Activated naive CD4-positive, alpha-beta T cell (primary cell): ENCODE data around the gene TRA2B.

Source experiments
- DNase-seq, 4 experiments: peaks; one replicate each; lab custom pipeline; 2025; lab: John Stamatoyannopoulos, UW

Gene TRA2B

DNA sequence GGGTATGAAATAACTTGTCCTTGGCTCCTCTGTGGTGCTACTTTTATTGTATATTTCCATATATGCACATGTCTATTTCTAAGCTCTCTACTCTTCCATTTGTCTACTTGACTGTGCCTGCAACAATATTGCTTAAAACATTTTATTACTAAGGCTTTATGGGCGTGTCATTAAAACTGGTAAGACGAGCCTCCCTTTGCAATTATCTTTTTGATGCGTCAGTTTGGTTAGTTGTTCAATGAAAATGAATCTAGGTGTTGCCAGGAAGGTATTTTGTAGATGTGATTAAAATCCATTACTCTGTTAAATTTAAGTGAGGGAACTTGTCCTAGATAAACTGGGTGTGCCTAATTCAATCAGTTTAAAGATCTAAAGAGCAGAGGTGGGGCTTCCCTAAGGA, 12.9 kb upstream of the TRA2B start:
- DNase-seq = no peak

- no peak for DNase-seq
Observed at GRCh38 chr3:185949515-185949914, 11.7 kb upstream of the TRA2B start.

DNA sequence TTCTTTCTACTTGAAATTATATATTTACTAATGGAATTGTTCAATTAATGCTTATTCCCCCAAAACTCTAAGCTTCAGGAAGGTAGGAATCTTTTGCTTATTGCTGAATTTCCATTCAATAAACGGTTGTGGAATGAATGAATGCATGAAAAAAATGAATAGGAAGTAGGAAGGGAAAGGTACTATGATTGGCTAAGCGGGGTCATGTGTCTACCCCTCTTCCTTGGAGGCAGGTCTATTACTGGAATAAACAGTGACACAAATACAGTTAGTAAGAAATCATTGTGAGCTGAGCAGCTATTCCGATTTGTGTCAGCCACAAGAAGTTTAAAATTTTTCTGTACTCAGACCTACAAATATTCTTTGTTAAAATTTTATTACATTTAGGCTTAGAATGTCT, 10.5 kb upstream of the TRA2B start:
- no peak for DNase-seq

- DNase-seq = no peak
Observed at GRCh38 chr3:185943760-185944106, 5.9 kb upstream of the TRA2B start.

DNA sequence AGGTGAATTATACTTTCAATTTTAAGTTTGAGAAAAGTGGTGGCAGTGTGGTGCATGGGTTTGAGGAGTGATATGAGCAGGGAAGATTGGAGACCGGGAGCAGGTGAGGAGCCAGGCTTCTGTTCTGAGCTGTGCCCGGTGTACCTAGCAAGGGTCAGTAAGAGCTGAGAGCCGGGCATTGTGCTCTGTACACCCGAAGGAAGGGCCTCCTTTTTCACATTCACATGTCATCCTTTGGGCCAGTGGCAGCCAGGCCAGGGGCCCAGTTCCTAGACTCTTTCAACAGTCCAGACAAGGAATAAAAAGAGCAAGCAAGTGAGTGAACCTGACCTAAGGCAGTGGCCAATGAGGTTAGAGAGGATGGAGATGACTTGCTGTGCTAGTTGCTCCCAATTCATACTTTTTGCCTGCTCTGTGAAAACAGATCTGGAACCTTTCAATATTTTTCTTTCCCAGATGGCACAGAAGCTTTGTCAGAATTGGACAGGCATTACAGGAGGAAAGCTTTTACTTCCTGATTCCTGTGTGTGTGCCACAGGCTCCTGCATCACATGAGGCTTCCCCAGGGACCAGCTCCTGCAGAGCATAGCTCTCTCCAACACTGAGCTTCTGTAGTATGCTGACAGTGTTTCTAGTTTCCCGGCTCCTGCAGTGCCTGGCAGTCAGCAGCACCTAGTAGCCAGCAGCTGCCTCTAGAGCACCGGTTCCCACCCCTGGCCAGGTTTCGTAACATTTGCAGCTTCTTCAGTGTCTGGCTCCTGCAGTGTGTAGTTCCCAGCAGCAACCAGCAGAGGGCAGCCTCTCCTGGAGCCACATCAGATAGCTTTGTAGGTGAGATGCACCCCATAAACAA, 5.3 kb upstream of the TRA2B start:
- DNase-seq = peak; percentile 63 to 77 (median 72)

DNA sequence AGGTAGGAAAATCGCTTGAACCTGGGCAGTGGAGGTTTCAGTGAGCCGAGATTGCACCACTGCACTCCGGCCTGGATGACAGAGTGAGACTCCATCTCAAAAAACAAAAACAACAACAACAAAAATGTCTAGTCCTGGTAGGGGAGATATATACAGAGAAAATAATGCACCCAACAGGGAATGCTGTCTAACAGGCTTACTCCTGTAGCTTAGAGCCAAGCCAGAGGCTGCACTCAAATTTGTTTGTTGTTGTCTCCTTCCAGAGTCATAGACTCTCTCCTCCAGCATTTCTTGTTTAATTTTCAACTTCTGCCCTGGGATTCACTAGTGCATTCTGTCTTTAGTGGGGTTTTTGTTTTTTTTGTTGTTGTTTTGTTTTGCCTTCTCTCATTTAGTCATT, 4.6 kb upstream of the TRA2B start:
- DNase-seq = no peak

DNA sequence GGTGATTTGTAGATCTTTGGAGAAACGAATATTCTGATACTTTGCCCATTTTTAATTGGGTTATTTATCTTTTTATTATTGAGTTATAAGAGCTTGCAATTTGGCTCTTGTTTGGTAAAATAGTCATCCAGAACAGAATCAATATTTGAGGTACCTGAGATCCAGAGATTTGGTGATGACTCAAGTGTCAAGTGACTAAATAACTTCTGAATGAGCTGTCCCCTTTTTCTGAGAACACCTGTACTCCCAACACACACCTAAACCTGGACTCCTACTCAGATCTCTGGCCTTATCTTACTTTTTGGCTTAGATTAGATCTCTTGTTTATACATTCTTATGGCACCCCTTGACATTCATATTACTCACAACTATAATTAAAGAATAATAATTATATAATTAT, 3.1 kb upstream of the TRA2B start:
- DNase-seq = no peak

- DNase-seq = no peak
Observed at GRCh38 chr3:185939721-185940120, 1.9 kb upstream of the TRA2B start.

GRCh38 chr3:185936814-185937688, 763 bp downstream of the TRA2B start:
- DNase-seq = peak; percentile 68 to 82 (median 74)

DNA sequence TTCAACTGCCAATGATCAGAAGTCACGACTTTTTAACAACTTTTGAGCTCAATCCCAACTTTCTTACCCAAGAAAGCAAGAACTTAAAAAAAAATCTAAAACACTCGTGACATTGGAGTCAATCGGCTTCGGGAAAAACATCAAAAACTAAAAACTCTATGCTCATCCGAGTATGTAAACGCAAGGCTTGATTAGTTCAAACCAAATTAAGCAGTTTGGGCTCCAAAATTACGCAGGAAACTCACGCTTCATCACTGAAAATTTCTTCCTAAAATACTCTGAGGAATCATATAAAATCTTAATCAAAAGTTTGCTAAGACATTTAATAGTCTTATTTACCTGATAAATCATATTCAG, 1.6 kb downstream of the TRA2B start:
- no peak for DNase-seq

DNA sequence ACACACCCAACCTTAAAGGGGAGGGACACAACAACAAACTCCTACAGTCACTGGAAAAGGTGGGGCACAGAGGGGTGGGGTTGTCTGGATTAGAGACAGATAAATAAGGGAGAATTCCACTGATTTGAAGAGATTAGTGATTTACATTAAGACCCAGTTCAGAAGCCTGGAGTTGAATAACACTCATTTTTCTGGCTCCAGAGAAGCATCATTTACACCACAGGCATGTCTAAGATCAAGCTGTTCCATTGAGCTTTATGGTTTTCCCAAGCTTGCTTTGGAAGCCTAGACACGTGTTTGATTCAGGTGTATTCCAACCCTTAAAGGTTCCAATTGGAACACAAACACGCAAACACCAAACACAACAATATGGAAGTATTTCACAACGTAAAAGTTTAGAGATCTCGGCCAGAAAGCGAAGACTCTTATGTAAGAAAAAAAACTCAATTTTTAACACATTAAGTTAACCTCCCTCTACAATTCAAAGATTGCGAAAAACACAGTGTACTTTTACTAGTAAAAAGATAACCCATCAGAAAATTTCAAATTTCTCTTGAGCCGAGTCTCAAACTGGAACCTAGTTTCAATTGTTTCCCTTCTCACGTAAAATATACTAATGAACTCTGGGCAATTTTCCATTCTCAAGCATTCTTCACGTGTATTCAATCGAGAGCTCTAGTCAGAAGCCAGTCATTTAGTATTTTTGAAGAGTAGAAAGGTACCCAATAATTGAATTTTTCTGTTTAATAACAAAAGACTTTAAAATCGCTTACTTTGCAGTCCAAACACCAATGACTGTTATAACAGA, 2.1 kb downstream of the TRA2B start:
- no peak for DNase-seq

GRCh38 chr3:185934767-185935464, 2.9 kb downstream of the TRA2B start:
- DNase-seq = no peak

DNA sequence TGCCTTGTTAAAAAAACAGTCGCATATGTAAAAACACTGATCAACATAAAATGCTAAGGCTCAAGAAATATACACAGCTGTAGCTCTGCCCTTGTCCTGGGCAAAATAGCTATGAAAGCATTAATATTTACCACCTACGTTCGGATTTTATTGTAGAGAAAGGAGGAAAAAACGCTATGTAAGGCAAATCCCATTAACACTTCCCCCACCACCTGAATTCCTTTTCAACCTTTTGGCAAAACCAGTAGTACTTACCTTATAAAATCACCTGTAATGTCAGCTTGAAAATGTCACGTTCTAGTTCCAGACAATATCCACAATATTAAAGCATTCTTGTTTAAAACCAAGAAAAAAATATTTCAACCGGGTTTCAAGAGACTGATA, 3.6 kb downstream of the TRA2B start:
- DNase-seq = no peak

DNA sequence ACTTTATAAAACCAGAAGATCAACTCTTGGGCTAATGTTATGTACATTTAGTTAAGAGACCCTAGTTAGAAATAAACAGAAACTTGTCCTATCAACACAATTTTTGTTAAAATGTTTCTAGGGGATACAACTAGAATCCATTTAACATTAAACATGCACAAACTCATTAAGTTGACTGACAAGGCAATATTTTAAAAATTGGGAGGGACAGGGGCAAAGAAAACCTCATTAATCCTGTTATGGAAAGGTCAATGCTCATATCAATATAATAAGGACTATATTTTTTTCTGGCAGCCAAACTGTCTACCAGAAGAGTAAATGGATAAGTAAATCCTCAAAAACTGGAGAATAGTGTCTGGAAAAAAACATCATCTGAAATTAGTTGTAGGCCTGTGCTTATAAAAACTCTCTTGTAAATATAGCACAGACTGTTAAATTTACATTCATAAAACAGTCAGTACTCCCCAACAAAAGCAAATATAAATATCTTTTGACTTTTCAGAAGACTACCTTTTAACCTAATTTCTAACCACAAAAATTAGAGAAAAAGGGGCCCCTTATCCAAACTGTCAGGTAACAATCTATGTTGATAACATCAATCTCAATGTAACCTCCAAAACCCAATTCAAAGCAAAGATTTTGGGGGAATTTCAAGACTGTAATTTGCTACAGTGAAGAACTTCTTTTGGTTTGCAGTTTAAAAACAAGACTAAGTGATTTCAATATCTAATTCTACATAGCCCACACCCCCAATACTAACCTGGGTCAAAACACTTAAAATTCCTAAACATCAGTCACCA, 4.2 kb downstream of the TRA2B start:
- no peak for DNase-seq

DNA sequence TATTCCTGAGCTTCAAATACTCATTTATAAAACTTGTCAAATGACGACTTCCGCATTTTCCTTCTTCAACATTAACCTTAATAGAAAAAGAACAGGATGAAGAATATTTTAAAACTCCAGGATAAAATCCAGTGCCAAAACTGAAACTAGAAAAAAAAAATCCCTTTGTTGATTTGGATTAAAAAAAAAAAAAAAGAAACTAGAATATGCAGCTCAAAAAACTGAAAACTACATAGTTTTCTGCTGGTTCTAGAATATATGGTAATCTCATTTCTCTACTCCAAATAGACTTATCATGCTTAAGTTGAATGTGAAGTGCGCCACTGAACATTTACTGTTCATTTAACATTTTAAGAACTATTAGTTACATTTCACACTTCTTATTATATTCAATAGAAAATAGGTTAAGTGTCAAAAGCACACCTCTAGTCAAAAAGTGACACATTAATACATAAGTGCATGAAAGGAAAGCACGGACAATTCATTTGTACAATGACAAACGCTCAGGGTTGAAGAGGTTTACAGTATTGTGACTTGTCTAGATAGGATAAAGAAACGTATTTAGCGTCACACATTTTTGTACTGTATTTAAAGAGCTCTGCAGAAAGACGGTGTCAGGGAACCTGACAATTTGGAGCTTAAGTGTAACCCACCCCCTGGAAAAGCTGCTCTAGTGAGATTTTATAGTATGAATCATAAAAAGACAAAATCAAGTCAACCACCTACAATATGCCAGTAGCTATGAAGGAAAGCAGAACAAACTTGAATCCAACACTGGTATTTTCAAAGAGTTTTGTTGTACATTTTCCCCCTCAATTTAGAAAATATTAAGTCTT, 5.8 kb downstream of the TRA2B start:
- no peak for DNase-seq

DNA sequence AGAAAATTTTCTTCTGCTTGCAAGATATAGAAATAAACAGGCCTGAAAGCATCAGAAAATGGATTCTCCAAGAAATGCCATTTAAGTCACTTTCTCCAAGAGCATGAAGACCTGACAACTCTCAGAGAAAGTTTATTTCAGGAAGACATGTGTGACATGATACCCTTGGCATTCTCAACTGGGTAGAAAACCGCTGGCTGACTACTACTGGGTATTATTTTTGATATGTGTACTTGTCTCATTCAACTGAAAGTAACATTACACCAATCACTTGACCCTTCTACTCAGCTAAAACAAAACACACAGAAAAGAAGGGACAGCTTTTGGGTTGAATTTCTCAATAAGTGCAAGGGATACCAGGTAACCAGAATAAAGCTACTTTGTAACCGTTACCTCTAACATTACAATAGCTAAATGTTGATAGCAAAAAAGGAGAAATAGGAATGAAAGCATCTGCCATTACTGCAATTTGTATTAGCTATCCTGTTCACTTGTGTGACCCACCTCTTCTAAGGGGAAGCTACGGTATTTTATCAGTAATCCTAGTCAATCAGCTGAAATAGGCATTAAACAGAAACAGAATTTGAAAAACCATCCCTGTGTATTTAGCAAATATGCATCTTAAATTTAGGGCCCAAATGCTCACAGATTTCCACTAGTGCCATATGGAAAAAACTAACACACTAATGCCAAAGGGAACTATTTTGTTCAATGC, 7.3 kb downstream of the TRA2B start:
- no peak for DNase-seq

DNA sequence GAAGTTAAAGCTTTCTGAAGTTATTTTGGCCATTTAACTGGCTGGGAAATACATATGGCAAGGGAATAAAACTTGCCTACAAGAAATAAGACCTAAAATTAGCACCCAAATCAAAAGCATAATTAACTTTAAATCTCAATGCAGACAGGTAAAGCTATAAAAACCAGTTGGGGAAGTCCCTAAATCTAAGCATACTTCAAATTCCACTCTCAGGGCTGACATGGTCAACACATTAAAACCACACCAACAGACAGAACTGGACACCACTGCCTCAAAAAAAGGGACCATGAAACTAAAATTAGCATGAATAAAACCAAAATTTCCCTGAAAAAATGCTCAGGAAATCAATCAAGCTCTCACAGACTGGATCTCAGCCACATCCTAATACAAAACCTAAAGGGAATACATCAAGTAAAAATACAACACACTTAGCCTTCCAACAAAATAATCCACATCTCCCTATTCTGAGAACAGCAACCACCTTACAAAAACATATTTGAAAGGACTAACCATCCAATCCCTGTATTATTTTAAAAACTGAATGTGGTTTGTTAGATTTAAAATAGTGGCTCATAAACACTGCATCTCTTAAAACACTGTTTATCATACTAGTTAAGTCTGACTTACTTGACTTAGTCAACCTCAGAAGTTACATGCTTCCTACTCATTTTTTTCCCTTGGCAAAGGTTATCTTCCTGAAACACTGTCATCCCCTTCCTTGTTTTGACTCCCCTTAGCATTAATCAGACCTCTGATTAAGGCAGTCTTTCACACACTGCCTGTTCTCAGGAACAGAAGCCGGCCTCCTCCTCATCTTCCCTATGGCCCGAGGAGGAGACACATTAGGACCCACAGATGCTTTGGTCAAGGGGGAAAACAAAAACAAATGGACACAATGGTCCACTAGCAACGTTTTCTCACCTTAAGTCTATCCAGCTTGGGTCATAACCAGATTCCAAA, 8.3 kb downstream of the TRA2B start:
- no peak for DNase-seq

DNA sequence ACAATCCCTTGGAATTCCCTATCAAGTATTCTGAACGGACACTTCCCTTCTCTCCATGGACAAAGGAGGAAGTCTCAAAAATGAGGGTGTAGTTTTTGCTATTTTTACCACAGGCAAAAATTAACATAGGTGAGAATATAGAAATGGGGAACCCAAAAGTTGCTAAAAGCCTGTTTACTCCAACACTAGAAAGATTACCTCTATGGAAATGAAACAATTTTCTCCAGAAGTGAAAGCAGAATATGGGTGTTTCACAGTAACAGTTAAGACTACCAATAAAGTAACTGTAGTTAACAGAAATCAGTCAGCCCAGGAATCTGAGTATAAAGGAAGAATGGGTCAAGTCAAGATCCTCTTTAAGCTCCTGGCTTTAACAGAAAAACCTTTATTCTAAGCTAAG, 9.3 kb downstream of the TRA2B start:
- no peak for DNase-seq
